A549 treated with CORT108297 at 1 μM for 4 hours (cell line): ENCODE results near the gene TRAM1L1. TPM values are rescaled to one million over a fixed set of nuclear protein-coding genes. Genes with fewer than 3 reads are reported as not detected.

Experiments
- total RNA-seq: library from RNA; stranded (reverse); fragments of 200-300 nt; extraction: Qiagen RNA extraction; gene quantifications from 5 replicates; pipeline ENCODE4 v1.2.3, GENCODE V29; 2022

TRAM1L1 gene
- total RNA-seq, result 0.47 to 0.89 TPM (median 0.55 TPM) in 5 replicates

DNA sequence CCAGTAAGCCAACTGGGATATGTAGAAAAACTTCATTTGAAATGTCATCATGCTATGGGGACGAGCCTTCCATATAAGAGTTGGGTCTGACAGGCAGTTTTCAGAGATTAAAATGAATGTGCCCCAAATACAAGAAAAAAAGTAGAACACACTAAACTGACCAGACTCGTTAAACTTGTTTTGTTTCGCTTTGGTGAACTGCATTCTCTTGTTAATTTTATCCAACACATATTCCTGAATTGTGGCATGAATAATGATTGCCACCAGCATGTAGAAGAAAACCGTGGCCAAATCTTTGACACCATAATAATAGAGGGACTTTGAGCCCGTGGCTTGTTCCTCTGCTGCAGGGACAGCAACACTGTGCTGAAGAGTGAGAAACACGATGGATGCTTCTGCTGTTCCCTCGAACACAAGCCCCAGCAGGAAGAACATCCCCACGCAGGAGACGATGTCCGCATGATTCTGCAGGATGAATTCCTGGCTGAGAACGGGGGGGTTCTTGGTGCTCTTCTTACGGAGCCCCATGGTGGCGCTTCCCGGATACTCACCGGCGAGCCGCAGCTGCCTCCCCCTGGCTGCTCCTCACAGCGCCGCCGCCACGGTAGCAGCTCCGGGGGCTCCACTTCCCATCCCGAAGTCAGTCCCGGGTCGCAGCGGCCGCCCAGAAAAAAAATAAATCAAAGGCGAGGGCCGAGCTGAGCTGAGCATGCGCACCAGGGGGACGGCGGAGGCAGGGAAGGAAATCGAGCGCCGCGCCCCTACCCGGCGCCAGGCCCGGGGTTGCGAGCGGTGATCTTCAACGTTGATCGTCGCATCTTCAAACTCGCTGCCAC is at the start of gene TRAM1L1:
TSS of gene TRAM1L1 (minus strand) at position 711 of the 836 bp plus-strand sequence. CDS start at position 528, 183 bp downstream.

